ENCODE results near the gene THBS2. TPM values are rescaled to one million over a fixed set of nuclear protein-coding genes. Genes with fewer than 3 reads are reported as not detected.

The THBS2 gene
- total and polyA plus RNA-seq, 2 of the 8 experiments (the other 6 are each of a cell fraction or from before 2014, with no cell fraction given): 11.0 to 22.5 TPM

GRCh38 chr6:169224716-169225115 lies 28.9 kb downstream of the THBS2 start (continued):
- TF ChIP-seq KDM1A (IDR thresholded peaks at IDR 0.05; ENCODE audit: borderline replicate concordance, low read length): no peak
- TF ChIP-seq TAF7 (optimal IDR thresholded peaks at IDR 0.05; ENCODE audit: borderline replicate concordance, low read depth, low read length): no peak
- no peak for TF ChIP-seq BACH1 (IDR thresholded peaks at IDR 0.05; ENCODE audit: low read length)
- TF ChIP-seq TAF1 (IDR thresholded peaks at IDR 0.05; ENCODE audit: low read depth, low read length): no peak
- TF ChIP-seq MAFK (IDR thresholded peaks at IDR 0.05; ENCODE audit: low read depth, low read length): no peak
- no peak for TF ChIP-seq SIN3A (conservative IDR thresholded peaks at IDR 0.05 in 1 of 2, IDR thresholded peaks at IDR 0.05 in 1 of 2; ENCODE audit: low read depth in 1 of 2, low read length in 2 of 2)
- TF ChIP-seq NANOG (IDR thresholded peaks at IDR 0.05; ENCODE audit: insufficient read depth, low read depth, low read length, poor library complexity, severe bottlenecking): no peak

All from H1 (cell line).